Ishikawa (cell line): ENCODE data around the gene MRPL40.

Experiments
- CEBPB ChIP-seq: IDR thresholded peaks from 2 replicates; pipeline ENCODE4 v1.6.1; 2012
- CREB1 ChIP-seq: IDR thresholded peaks from 2 replicates; pipeline ENCODE4 v1.6.1; 2012; ENCODE audit warnings: low read depth
- EP300 ChIP-seq: IDR thresholded peaks from 2 replicates; pipeline ENCODE4 v1.6.1; 2012; ENCODE audit warnings: borderline replicate concordance
- FOXM1 ChIP-seq: IDR thresholded peaks from 2 replicates; pipeline ENCODE4 v1.6.1; 2012; ENCODE audit warnings: low read depth, borderline replicate concordance
- RAD21 ChIP-seq: IDR thresholded peaks from 2 replicates; pipeline ENCODE4 v1.6.1; 2012; ENCODE audit warnings: low read depth
- TAF1 ChIP-seq: IDR thresholded peaks from 2 replicates; pipeline ENCODE4 v1.6.1; 2012; ENCODE audit warnings: low read depth, mild to moderate bottlenecking
- TEAD4 ChIP-seq: IDR thresholded peaks from 2 replicates; pipeline ENCODE4 v1.6.1; 2012
- YY1 ChIP-seq: IDR thresholded peaks from 2 replicates; pipeline ENCODE4 v1.6.1; 2012; ENCODE audit warnings: low read depth
- ZBTB7A ChIP-seq: IDR thresholded peaks from 2 replicates; pipeline ENCODE4 v1.6.1; 2012; ENCODE audit warnings: low read depth
- TF ChIP-seq, protein P1 (sequence below): IDR thresholded peaks from 2 replicates; pipeline ENCODE4 v1.6.1; 2012

GRCh38 chr22:19470010-19470409 is 37.7 kb downstream of the MRPL40 start:
- TF ChIP-seq, protein P1, sequence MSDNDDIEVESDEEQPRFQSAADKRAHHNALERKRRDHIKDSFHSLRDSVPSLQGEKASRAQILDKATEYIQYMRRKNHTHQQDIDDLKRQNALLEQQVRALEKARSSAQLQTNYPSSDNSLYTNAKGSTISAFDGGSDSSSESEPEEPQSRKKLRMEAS, result no peak
- TF ChIP-seq EP300 (no peak), CREB1 (no peak), TEAD4 (no peak), YY1 (no peak), FOXM1 (no peak), TAF1 (no peak), CEBPB (no peak), RAD21 (no peak), ZBTB7A (no peak)
